SK-N-SH treated with all-trans-retinoic acid at 6 μM for 48 hours (cell line): ENCODE measurements around the gene CHN1.

ENCODE experiments used
- ATAC-seq: fragments of 200-7000 bp; cut with Tn5 transposase; 3 replicates; pipeline ENCODE4 v1.9.1; 2020; ENCODE audit warnings: mild to moderate bottlenecking, moderate library complexity
- ARNTL ChIP-seq: fragments of 450-650 bp; formaldehyde crosslinking; IDR thresholded peaks from 2 replicates; pipeline ENCODE4 v1.5.0; 2020; ENCODE audit warnings: low read depth, mild to moderate bottlenecking, moderate library complexity, borderline replicate concordance
- BACH2 ChIP-seq: fragments of 250-450 bp; sonication (Bioruptor Pico); IDR thresholded peaks from 2 replicates; pipeline ENCODE4 v1.9.0; 2021; ENCODE audit warnings: mild to moderate bottlenecking, borderline replicate concordance
- CSDC2 ChIP-seq: fragments of 250-450 bp; sonication (Bioruptor Pico); IDR thresholded peaks from 2 replicates; pipeline ENCODE4 v1.5.0; 2020; ENCODE audit warnings: mild to moderate bottlenecking, moderate library complexity
- ESRRG ChIP-seq: fragments of 250-450 bp; sonication (Bioruptor Pico); IDR thresholded peaks from 2 replicates; pipeline ENCODE4 v1.6.1; 2021; ENCODE audit warnings: mild to moderate bottlenecking
- GLIS3 ChIP-seq: fragments of 250-450 bp; sonication (Bioruptor Pico); IDR thresholded peaks from 2 replicates; pipeline ENCODE4 v1.5.0; 2020; ENCODE audit warnings: mild to moderate bottlenecking, moderate library complexity
- ISL1 ChIP-seq: fragments of 250-450 bp; sonication (Bioruptor Pico); IDR thresholded peaks from 2 replicates; pipeline ENCODE4 v2.1.2; 2022; ENCODE audit warnings: mild to moderate bottlenecking, moderate library complexity
- OSR1 ChIP-seq: fragments of 250-450 bp; sonication (Bioruptor Pico); IDR thresholded peaks from 2 replicates; pipeline ENCODE4 v1.8.0; 2022; ENCODE audit warnings: moderate library complexity, mild to moderate bottlenecking, inconsistent platforms
- PPARA ChIP-seq: fragments of 250-450 bp; sonication (Bioruptor Pico); IDR thresholded peaks from 2 replicates; pipeline ENCODE4 v1.5.0; 2020; ENCODE audit warnings: mild to moderate bottlenecking, borderline replicate concordance
- RARB ChIP-seq: fragments of 250-450 bp; sonication (Bioruptor Pico); IDR thresholded peaks from 2 replicates; pipeline ENCODE4 v1.8.0; 2021; ENCODE audit warnings: mild to moderate bottlenecking, moderate library complexity
- SNAI2 ChIP-seq: fragments of 250-450 bp; sonication (Bioruptor Pico); IDR thresholded peaks from 2 replicates; pipeline ENCODE4 v1.5.0; 2020; ENCODE audit warnings: mild to moderate bottlenecking, moderate library complexity
- TOX ChIP-seq: fragments of 250-450 bp; sonication (Bioruptor Pico); IDR thresholded peaks from 2 replicates; pipeline ENCODE4 v1.8.0; 2021; ENCODE audit warnings: mild to moderate bottlenecking, moderate library complexity, borderline replicate concordance
- ZFP3 ChIP-seq: fragments of 250-450 bp; sonication (Bioruptor Pico); IDR thresholded peaks from 2 replicates; pipeline ENCODE4 v1.5.0; 2020; ENCODE audit warnings: mild to moderate bottlenecking, moderate library complexity
- ZFP30 ChIP-seq: fragments of 450-650 bp; formaldehyde crosslinking; IDR thresholded peaks from 2 replicates; pipeline ENCODE4 v1.5.0; 2022; ENCODE audit warnings: mild to moderate bottlenecking, moderate library complexity
- ZNF565 ChIP-seq: fragments of 450-650 bp; formaldehyde crosslinking; conservative IDR thresholded peaks from 2 replicates; pipeline ENCODE4 v1.5.0; 2020; ENCODE audit warnings: low read depth, mild to moderate bottlenecking, moderate library complexity
- ZNF70 ChIP-seq: fragments of 450-650 bp; formaldehyde crosslinking; IDR thresholded peaks from 2 replicates; pipeline ENCODE4 v1.5.0; 2020; ENCODE audit warnings: mild to moderate bottlenecking, moderate library complexity
- ZNF8 ChIP-seq: fragments of 450-650 bp; formaldehyde crosslinking; IDR thresholded peaks from 2 replicates; pipeline ENCODE4 v1.5.0; 2020; ENCODE audit warnings: mild to moderate bottlenecking, moderate library complexity
- TF ChIP-seq, protein P1 (sequence below): fragments of 250-450 bp; sonication (Bioruptor Pico); IDR thresholded peaks from 2 replicates; pipeline ENCODE4 v1.5.0; 2020; ENCODE audit warnings: mild to moderate bottlenecking, moderate library complexity
- TF ChIP-seq, protein P2 (sequence below): fragments of 250-450 bp; sonication (Bioruptor Pico); IDR thresholded peaks from 2 replicates; pipeline ENCODE4 v1.5.1; 2020; ENCODE audit warnings: low read depth, mild to moderate bottlenecking, moderate library complexity
- TF ChIP-seq, protein P3 (sequence below): fragments of 250-450 bp; sonication (Bioruptor Pico); IDR thresholded peaks from 2 replicates; pipeline ENCODE4 v1.8.0; 2020; ENCODE audit warnings: mild to moderate bottlenecking, moderate library complexity, borderline replicate concordance
- TF ChIP-seq, protein P4 (sequence below): fragments of 250-450 bp; sonication (Bioruptor Pico); IDR thresholded peaks from 2 replicates; pipeline ENCODE4 v1.8.0; 2021; ENCODE audit warnings: low read depth, mild to moderate bottlenecking, moderate library complexity, borderline replicate concordance
- TF ChIP-seq, protein P5 (sequence below): fragments of 250-450 bp; sonication (Bioruptor Pico); IDR thresholded peaks from 2 replicates; pipeline ENCODE4 v1.5.1; 2021; ENCODE audit warnings: mild to moderate bottlenecking, moderate library complexity

The CHN1 gene

DNA sequence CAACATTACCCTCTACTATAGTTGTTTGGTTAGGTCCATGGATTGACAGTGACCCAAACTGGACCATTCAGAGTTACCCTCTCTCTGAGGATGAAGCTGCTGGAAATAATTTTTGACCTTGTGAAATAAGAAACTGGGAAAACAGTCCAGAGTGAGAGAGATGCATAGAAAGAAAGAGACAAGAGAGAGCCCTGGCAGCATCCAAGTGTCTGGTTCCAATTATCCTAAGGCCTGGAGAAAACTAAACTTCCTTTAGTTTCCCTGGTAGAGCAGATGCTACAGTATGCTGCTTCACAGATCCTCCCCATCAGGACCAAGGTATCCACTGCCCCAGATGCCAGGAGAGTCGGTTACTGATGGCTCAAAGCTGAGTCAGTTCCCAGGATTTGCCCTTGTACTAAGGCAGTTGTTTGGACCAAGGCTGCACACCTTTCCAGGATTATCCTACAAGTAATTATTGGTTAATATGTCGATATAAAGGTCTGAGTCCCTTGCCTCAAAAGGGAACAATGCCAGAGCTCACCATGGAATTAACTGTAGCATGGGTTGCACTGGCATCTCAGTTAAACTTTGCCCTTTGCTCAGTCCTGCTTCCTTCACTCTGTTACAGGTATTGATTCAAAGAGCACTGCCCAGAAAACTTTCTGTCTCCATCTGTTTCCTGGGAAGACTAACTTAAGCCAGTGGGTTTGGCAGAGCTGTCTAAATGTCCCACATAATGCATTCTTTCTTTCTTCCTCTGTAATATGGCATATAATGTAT is 14.6 kb upstream of the CHN1 start:
- TF ChIP-seq ARNTL (CRISPR knock-in tag) (no peak), TOX (CRISPR knock-in tag) (no peak), ZNF565 (no peak), ESRRG (CRISPR knock-in tag) (no peak), BACH2 (CRISPR knock-in tag) (no peak), OSR1 (CRISPR knock-in tag) (no peak), PPARA (CRISPR knock-in tag) (no peak), ZFP30 (CRISPR knock-in tag) (no peak), SNAI2 (no peak), ISL1 (CRISPR knock-in tag) (no peak), ZNF8 (CRISPR knock-in tag) (no peak), RARB (no peak), CSDC2 (CRISPR knock-in tag) (no peak), ZFP3 (CRISPR knock-in tag) (no peak), GLIS3 (no peak)
- TF ChIP-seq, protein P1, sequence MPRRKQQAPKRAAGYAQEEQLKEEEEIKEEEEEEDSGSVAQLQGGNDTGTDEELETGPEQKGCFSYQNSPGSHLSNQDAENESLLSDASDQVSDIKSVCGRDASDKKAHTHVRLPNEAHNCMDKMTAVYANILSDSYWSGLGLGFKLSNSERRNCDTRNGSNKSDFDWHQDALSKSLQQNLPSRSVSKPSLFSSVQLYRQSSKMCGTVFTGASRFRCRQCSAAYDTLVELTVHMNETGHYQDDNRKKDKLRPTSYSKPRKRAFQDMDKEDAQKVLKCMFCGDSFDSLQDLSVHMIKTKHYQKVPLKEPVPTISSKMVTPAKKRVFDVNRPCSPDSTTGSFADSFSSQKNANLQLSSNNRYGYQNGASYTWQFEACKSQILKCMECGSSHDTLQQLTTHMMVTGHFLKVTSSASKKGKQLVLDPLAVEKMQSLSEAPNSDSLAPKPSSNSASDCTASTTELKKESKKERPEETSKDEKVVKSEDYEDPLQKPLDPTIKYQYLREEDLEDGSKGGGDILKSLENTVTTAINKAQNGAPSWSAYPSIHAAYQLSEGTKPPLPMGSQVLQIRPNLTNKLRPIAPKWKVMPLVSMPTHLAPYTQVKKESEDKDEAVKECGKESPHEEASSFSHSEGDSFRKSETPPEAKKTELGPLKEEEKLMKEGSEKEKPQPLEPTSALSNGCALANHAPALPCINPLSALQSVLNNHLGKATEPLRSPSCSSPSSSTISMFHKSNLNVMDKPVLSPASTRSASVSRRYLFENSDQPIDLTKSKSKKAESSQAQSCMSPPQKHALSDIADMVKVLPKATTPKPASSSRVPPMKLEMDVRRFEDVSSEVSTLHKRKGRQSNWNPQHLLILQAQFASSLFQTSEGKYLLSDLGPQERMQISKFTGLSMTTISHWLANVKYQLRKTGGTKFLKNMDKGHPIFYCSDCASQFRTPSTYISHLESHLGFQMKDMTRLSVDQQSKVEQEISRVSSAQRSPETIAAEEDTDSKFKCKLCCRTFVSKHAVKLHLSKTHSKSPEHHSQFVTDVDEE (CRISPR knock-in tag) = no peak
- TF ChIP-seq, protein P2, sequence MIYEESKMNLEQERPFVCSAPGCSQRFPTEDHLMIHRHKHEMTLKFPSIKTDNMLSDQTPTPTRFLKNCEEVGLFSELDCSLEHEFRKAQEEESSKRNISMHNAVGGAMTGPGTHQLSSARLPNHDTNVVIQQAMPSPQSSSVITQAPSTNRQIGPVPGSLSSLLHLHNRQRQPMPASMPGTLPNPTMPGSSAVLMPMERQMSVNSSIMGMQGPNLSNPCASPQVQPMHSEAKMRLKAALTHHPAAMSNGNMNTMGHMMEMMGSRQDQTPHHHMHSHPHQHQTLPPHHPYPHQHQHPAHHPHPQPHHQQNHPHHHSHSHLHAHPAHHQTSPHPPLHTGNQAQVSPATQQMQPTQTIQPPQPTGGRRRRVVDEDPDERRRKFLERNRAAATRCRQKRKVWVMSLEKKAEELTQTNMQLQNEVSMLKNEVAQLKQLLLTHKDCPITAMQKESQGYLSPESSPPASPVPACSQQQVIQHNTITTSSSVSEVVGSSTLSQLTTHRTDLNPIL = no peak
- TF ChIP-seq, protein P3, sequence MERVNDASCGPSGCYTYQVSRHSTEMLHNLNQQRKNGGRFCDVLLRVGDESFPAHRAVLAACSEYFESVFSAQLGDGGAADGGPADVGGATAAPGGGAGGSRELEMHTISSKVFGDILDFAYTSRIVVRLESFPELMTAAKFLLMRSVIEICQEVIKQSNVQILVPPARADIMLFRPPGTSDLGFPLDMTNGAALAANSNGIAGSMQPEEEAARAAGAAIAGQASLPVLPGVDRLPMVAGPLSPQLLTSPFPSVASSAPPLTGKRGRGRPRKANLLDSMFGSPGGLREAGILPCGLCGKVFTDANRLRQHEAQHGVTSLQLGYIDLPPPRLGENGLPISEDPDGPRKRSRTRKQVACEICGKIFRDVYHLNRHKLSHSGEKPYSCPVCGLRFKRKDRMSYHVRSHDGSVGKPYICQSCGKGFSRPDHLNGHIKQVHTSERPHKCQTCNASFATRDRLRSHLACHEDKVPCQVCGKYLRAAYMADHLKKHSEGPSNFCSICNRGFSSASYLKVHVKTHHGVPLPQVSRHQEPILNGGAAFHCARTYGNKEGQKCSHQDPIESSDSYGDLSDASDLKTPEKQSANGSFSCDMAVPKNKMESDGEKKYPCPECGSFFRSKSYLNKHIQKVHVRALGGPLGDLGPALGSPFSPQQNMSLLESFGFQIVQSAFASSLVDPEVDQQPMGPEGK = no peak
- TF ChIP-seq, protein P4, sequence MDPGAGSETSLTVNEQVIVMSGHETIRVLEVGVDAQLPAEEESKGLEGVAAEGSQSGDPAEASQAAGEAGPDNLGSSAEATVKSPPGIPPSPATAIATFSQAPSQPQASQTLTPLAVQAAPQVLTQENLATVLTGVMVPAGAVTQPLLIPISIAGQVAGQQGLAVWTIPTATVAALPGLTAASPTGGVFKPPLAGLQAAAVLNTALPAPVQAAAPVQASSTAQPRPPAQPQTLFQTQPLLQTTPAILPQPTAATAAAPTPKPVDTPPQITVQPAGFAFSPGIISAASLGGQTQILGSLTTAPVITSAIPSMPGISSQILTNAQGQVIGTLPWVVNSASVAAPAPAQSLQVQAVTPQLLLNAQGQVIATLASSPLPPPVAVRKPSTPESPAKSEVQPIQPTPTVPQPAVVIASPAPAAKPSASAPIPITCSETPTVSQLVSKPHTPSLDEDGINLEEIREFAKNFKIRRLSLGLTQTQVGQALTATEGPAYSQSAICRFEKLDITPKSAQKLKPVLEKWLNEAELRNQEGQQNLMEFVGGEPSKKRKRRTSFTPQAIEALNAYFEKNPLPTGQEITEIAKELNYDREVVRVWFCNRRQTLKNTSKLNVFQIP (CRISPR knock-in tag) = no peak
- TF ChIP-seq, protein P5, sequence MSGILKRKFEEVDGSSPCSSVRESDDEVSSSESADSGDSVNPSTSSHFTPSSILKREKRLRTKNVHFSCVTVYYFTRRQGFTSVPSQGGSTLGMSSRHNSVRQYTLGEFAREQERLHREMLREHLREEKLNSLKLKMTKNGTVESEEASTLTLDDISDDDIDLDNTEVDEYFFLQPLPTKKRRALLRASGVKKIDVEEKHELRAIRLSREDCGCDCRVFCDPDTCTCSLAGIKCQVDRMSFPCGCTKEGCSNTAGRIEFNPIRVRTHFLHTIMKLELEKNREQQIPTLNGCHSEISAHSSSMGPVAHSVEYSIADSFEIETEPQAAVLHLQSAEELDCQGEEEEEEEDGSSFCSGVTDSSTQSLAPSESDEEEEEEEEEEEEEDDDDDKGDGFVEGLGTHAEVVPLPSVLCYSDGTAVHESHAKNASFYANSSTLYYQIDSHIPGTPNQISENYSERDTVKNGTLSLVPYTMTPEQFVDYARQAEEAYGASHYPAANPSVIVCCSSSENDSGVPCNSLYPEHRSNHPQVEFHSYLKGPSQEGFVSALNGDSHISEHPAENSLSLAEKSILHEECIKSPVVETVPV = no peak
- peak; percentile 31; the same call in 1 of the 3 replicates for ATAC-seq

DNA sequence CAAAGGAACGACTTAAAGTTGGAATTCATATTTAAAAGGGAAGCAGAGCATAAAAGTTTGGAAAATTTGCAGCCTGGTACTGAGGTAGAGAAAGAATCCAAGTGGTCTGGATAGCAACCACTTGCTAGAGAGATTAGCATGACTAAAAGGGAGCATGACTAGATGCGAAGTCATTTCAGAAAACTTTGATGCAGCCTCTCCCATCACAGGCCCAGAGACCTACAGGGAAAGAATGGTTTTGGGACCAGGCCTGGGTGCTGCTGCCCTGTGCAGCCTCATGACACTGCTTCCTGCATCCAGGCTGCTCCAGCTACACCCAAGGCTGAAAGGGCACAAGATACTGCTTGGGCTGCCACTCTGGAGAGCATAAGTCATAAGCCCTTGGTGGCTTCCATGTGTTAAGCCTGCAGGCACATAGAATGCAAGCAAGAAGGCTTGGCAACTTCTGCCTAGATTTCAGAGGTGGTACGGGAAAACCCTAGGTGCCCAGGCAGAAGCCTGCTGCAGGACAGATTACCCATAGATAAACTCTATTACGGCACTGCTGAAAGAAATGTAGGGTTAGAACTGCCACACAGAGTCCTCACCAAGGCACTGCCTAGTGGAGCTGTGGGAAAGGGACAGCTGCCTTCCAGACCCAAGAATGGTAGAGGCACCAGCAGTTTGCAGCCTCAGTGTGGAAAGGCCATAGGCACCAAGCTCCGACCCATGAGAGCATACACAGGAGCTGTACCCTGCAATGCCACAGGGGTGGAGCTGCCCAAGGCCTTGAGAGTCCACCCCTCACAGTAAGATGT is 12.6 kb upstream of the CHN1 start:
- TF ChIP-seq, protein P1 (CRISPR knock-in tag) = no peak
- TF ChIP-seq BACH2 (CRISPR knock-in tag) (no peak), OSR1 (CRISPR knock-in tag) (no peak), ARNTL (CRISPR knock-in tag) (no peak), ZFP30 (CRISPR knock-in tag) (no peak), ZNF70 (CRISPR knock-in tag) (no peak), PPARA (CRISPR knock-in tag) (no peak), CSDC2 (CRISPR knock-in tag) (no peak), ZNF565 (no peak), ESRRG (CRISPR knock-in tag) (no peak), TOX (CRISPR knock-in tag) (no peak), ZNF8 (CRISPR knock-in tag) (no peak)
- TF ChIP-seq, protein P2 = no peak
- ATAC-seq = no peak
